Osteocyte (in vitro differentiated cells): ENCODE measurements around the gene CENPX. TPM values are rescaled to one million over a fixed set of nuclear protein-coding genes. Genes with fewer than 3 reads are reported as not detected.

Source experiments
- DNase-seq: peaks from one replicate; pipeline ENCODE4 v3.0.0; 2021; ENCODE audit warnings: mixed read lengths; ENCODE audit not compliant: unreplicated experiment; ENCODE audit errors: extremely low spot score
- H3K27ac Mint-ChIP-seq: one replicate; pipeline ENCODE4 v1.8.0; 2021; ENCODE audit warnings: mild to moderate bottlenecking, mixed read lengths; ENCODE audit not compliant: unreplicated experiment
- H3K27me3 Mint-ChIP-seq: one replicate; pipeline ENCODE4 v1.8.0; 2021; ENCODE audit warnings: mixed read lengths; ENCODE audit not compliant: unreplicated experiment
- H3K36me3 Mint-ChIP-seq: one replicate; pipeline ENCODE4 v1.8.0; 2021; ENCODE audit warnings: mixed read lengths; ENCODE audit not compliant: unreplicated experiment
- H3K4me1 Mint-ChIP-seq: one replicate; pipeline ENCODE4 v1.8.0; 2021; ENCODE audit warnings: mixed read lengths; ENCODE audit not compliant: unreplicated experiment
- H3K4me3 Mint-ChIP-seq: one replicate; pipeline ENCODE4 v1.8.0; 2021; ENCODE audit warnings: mild to moderate bottlenecking, moderate library complexity, mixed read lengths; ENCODE audit not compliant: unreplicated experiment
- H3K9me3 Mint-ChIP-seq: one replicate; pipeline ENCODE4 v1.8.0; 2021; ENCODE audit warnings: mixed read lengths; ENCODE audit not compliant: unreplicated experiment
- CTCF ChIP-seq: fragments of 200-600 bp; sonication (generic); IDR thresholded peaks from 2 replicates; pipeline ENCODE4 v1.5.0; 2021; ENCODE audit warnings: antibody characterized with exemption, mild to moderate bottlenecking, moderate library complexity
- long read RNA-seq: library from polyadenylated mRNA; unstranded; transcript quantifications from one replicate; pipeline ENCODE4 v2.0.0, GENCODE V29; 2021
- total RNA-seq: library from RNA; stranded (reverse); gene quantifications from 2 replicates; pipeline ENCODE4 v1.2.1, GENCODE V29; 2021

Gene CENPX
- total RNA-seq, result 29.4 and 31.7 TPM in 2 replicates
- long read RNA-seq, transcript CENPX-201 (4 exons, 751 nt), result major isoform, 5 of 10 reads
- long read RNA-seq, partial matches to known transcripts, result 1 of 10 reads
- long read RNA-seq, other reads (novel, unspliced or antisense), result 0 of 10 reads

GRCh38 chr17:82022310-82022980 lies at the start of gene CENPX:
Gene CENPX (minus strand): TSS chr17:82022878. CDS start chr17:82022861, 17 bp downstream.
- Mint-ChIP-seq H3K27me3 (no peaks in the 10 kb centered on the region), H3K27ac (peak within 1 kb of the TSS; percentile 59), H3K9me3 (no peaks in the 10 kb centered on the region), H3K36me3 (peaks cover 3% of the 10 kb centered on the region), H3K4me1 (peaks cover 22% of the 10 kb centered on the region), H3K4me3 (peak within 1 kb of the TSS; percentile 77)
- no peak for TF ChIP-seq CTCF
- DNase-seq, result no peak

- DNase-seq, result no peak
- H3K27ac Mint-ChIP-seq, result no peak overlapping the region
- no peaks in the 10 kb centered on the region for H3K4me1 Mint-ChIP-seq
- H3K9me3 Mint-ChIP-seq, result no peaks in the 10 kb centered on the region
- H3K4me3 Mint-ChIP-seq, result no peak overlapping the region
- no peaks in the 10 kb centered on the region for H3K36me3 Mint-ChIP-seq
- H3K27me3 Mint-ChIP-seq, result no peaks in the 10 kb centered on the region
- TF ChIP-seq CTCF, result no peak
Measured at GRCh38 chr17:82070611-82071010, 47.9 kb upstream of the CENPX start.

- DNase-seq, result no peak
- peak within 1 kb of the TSS; percentile 65 for H3K4me3 Mint-ChIP-seq
- H3K9me3 Mint-ChIP-seq, result no peaks in the 10 kb centered on the region
- no peaks in the 10 kb centered on the region for H3K27me3 Mint-ChIP-seq
- no peak for TF ChIP-seq CTCF
- peak within 1 kb of the TSS; percentile 63 for H3K27ac Mint-ChIP-seq
- H3K36me3 Mint-ChIP-seq, result no peaks in the 10 kb centered on the region
- peaks cover 7% of the 10 kb centered on the region for H3K4me1 Mint-ChIP-seq
Measured at GRCh38 chr17:82065638-82066303, 43.1 kb upstream of the CENPX start, which contains the start of gene DUS1L. Gene DUS1L (minus strand): TSS chr17:82065804. CDS start chr17:82065059, 745 bp downstream.

- Mint-ChIP-seq H3K27me3 (no peaks in the 10 kb centered on the region), H3K4me1 (peaks cover 7% of the 10 kb centered on the region), H3K36me3 (peaks cover 2% of the 10 kb centered on the region), H3K9me3 (no peaks in the 10 kb centered on the region), H3K4me3 (peak overlapping the region; percentile 63), H3K27ac (no peak overlapping the region)
- DNase-seq, result no peak
- TF ChIP-seq CTCF, result no peak
Measured at GRCh38 chr17:82065193-82065637, 42.5 kb upstream of the CENPX start.
